Endodermal cell (in vitro differentiated cells): Measurements from ENCODE around the gene CFAP251. TPM values are rescaled to one million over a fixed set of nuclear protein-coding genes. Genes with fewer than 3 reads are reported as not detected.
"Not testable (repeated sequence)": the region's sequence is repeated elsewhere in the genome, so short reads cannot be mapped to it uniquely, and the experiment has no call there.

Experiments
- DNase-seq: peaks from one replicate; pipeline ENCODE4 v3.0.0-alpha.2; 2017
- H3K27ac ChIP-seq: 2 replicates; pipeline ENCODE4 v1.5.1; 2013; ENCODE audit warnings: mild to moderate bottlenecking, low read depth, low read length, moderate library complexity
- H3K27me3 ChIP-seq: 2 replicates; pipeline ENCODE4 v1.6.1; 2013; ENCODE audit warnings: mild to moderate bottlenecking, low read length, moderate library complexity; ENCODE audit not compliant: insufficient read depth, control insufficient read depth, poor library complexity, severe bottlenecking
- H3K36me3 ChIP-seq: 2 replicates; pipeline ENCODE4 v1.7.0; 2013; ENCODE audit warnings: mild to moderate bottlenecking, low read length, moderate library complexity; ENCODE audit not compliant: control insufficient read depth, insufficient read depth
- H3K4me1 ChIP-seq: one replicate; pipeline ENCODE4 v1.7.0; 2013; ENCODE audit warnings: low read length; ENCODE audit not compliant: control insufficient read depth, insufficient read depth
- H3K4me3 ChIP-seq: 2 replicates; pipeline ENCODE4 v1.5.1; 2013; ENCODE audit warnings: mild to moderate bottlenecking, low read length, moderate library complexity
- H3K9ac ChIP-seq: 2 replicates; pipeline ENCODE4 v1.6.1; 2013; ENCODE audit warnings: mild to moderate bottlenecking, low read length, moderate library complexity; ENCODE audit not compliant: poor library complexity, severe bottlenecking; ENCODE audit errors: extremely low read depth
- H3K9me3 ChIP-seq: 2 replicates; pipeline ENCODE4 v1.6.1; 2013; ENCODE audit warnings: mild to moderate bottlenecking, low read length, moderate library complexity; ENCODE audit not compliant: control insufficient read depth
- H3K27ac Mint-ChIP-seq: 2 replicates; pipeline ENCODE4 v1.8.0; 2020; ENCODE audit warnings: mixed read lengths
- H3K27me3 Mint-ChIP-seq: 2 replicates; pipeline ENCODE4 v1.8.0; 2021; ENCODE audit warnings: mild to moderate bottlenecking, mixed read lengths; ENCODE audit not compliant: insufficient read depth
- H3K36me3 Mint-ChIP-seq: 2 replicates; pipeline ENCODE4 v1.8.0; 2020; ENCODE audit warnings: low read depth, mixed read lengths
- H3K4me1 Mint-ChIP-seq: 2 replicates; pipeline ENCODE4 v1.8.0; 2020; ENCODE audit warnings: mixed read lengths
- H3K4me3 Mint-ChIP-seq: 2 replicates; pipeline ENCODE4 v1.8.0; 2020; ENCODE audit warnings: mild to moderate bottlenecking, moderate library complexity, mixed read lengths
- H3K9me3 Mint-ChIP-seq: 2 replicates; pipeline ENCODE4 v1.8.0; 2020; ENCODE audit warnings: mild to moderate bottlenecking, mixed read lengths
- CTCF ChIP-seq: fragments of 200-600 bp; sonication (generic); conservative IDR thresholded peaks from 2 replicates; pipeline ENCODE4 v1.5.0; 2021; ENCODE audit warnings: antibody characterized with exemption, mild to moderate bottlenecking
- WGBS, 2 experiments: methylation state at CpG; one replicate each; pipeline versions ENCODE4 v1.1.5 to v1.1.7; 2013; ENCODE audit warnings: missing lambda C conversion rate in 2 of 2, mixed read lengths in 1 of 2; ENCODE audit not compliant: insufficient coverage in 1 of 2, insufficient read length in 1 of 2; 5-methylcytosine and 5-hydroxymethylcytosine counted together
- total RNA-seq, 2 donors: library from RNA; stranded (reverse); fragmentation: NEBNext Ultra II Directional in 1 of 2; extraction: Animal tissue kit (Norgen Biotek cat#: 25700) in 1 of 2; gene quantifications; 2 replicates in 1 of 2; 3 replicates in 1 of 2; pipeline ENCODE4 v1.2.1, GENCODE V29; 2021

The CFAP251 gene
- total RNA-seq, 2 donors from 2014 or later = 3.4 to 11.2 TPM

DNA sequence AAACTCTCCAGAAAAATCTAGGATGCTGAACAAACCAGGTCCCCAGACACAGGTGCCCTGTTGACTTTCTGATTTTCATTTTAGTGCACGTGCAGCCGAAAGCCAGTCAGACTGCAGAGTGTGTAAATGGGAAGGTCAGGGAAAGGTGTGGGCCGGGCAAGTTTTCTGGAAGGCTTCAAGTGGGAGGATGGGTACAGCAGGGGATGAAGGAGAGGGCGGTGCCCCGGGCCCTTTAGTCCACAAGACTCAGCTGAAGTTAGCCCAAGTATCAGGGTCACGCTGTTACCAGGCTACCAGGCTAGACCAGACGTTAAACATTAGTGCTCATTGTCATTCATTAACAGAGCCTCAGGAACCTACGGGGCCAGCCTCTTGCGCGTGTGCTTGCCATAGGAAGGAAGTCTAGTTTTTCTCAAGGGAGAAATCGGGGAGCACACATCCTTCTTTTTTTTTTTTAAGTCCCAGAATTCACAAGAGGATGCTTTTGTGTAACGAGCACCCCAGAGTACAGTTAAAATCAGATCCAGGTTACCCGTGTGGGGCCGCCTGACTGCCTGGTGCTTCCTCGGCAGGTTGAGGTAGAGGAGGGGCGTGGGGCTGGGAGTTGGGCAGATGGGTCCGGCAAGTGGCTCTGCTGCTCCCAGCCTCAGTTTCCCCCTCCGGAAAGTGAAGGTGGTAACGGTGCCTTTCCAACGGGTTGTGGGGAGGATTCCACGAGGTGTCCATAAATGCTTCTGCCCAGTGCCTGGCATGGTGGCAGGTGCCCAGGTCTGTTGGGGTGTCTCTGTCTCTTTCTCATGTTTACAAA, 122.4 kb downstream of the CFAP251 start:
- Mint-ChIP-seq H3K4me1 (no peaks in the 10 kb centered on the region), H3K36me3 (peaks cover 63% of the 10 kb centered on the region), H3K4me3 (no peak overlapping the region), H3K27me3 (no peaks in the 10 kb centered on the region), H3K27ac (no peak overlapping the region), H3K9me3 (no peaks in the 10 kb centered on the region)
- H3K27ac ChIP-seq = no peak overlapping the region
- no peak for TF ChIP-seq CTCF
- H3K9me3 ChIP-seq = no peaks in the 10 kb centered on the region
- H3K36me3 ChIP-seq = peaks cover 56% of the 10 kb centered on the region
- no peaks in the 10 kb centered on the region for H3K4me1 ChIP-seq
- 93 to 94% methylated on average over 18 to 21 of the region's 21 CpGs for WGBS, 2 experiments
- H3K27me3 ChIP-seq = no peaks in the 10 kb centered on the region
- H3K9ac ChIP-seq = no peak overlapping the region
- no peak overlapping the region for H3K4me3 ChIP-seq
- no peak for DNase-seq

DNA sequence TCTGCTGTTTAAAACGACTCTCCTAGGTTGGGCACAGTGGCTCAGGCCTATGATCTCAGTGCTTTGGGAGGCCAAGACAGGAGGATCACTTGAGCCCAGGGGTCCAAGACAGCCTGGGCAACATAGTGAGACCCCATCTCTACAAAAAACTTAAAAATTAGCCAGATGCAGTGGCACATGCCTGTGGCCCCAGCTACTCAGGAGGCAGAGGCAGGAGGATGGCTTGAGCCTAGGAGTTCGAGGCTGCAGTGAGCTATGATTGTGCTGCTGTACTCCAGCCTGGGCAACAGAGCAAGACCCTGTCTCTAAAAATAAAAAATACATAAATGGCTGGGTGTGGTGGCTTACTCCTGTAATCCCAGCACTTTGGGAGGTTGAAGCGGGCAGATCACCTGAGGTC, 123.1 kb downstream of the CFAP251 start:
- not testable (repeated sequence) for H3K27me3 ChIP-seq, H3K9me3 Mint-ChIP-seq, H3K27me3 Mint-ChIP-seq, H3K27ac ChIP-seq, H3K4me3 ChIP-seq, H3K4me1 Mint-ChIP-seq, H3K4me3 Mint-ChIP-seq, H3K27ac Mint-ChIP-seq, H3K9me3 ChIP-seq, DNase-seq, H3K4me1 ChIP-seq, H3K9ac ChIP-seq
- peaks cover 54% of the 10 kb centered on the region for H3K36me3 ChIP-seq
- H3K36me3 Mint-ChIP-seq = peaks cover 63% of the 10 kb centered on the region
- WGBS, 2 experiments = 92 to 93% methylated on average over 3 of the region's 3 CpGs

DNA sequence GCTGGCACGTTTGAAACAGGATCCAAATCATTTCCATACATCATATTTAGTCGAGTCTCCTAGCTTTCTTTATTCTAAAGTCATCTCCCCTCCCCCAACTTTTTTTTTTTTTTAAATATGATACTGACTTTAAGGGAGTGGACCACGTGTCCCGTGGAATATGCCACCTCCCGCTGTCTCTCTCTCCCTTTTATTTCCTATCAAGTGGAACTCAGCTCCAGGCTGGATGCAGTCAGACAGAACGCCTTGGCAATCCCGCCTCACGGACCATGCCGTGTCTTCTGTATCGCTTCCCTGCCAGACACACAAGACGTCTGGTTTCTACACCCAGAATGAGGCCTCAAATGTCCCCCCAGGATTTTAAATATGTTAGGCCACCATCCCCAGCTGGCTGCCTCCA, 124.5 kb downstream of the CFAP251 start:
- no peaks in the 10 kb centered on the region for H3K27me3 ChIP-seq
- no peaks in the 10 kb centered on the region for H3K9me3 ChIP-seq
- H3K4me1 ChIP-seq = no peaks in the 10 kb centered on the region
- no peak overlapping the region for H3K27ac Mint-ChIP-seq
- no peaks in the 10 kb centered on the region for H3K4me1 Mint-ChIP-seq
- no peak for DNase-seq
- WGBS, 2 experiments = 95% methylated on average over 10 to 11 of the region's 11 CpGs
- no peaks in the 10 kb centered on the region for H3K9me3 Mint-ChIP-seq
- TF ChIP-seq CTCF = no peak
- H3K4me3 Mint-ChIP-seq = no peak overlapping the region
- no peak overlapping the region for H3K9ac ChIP-seq
- H3K4me3 ChIP-seq = no peak overlapping the region
- peaks cover 48% of the 10 kb centered on the region for H3K36me3 ChIP-seq
- peaks cover 61% of the 10 kb centered on the region for H3K36me3 Mint-ChIP-seq
- no peak overlapping the region for H3K27ac ChIP-seq
- no peaks in the 10 kb centered on the region for H3K27me3 Mint-ChIP-seq
